Suppressor macrophage treated with lipopolysaccharide for 4 hours (primary cell): ENCODE results near the gene CRABP2.

Experiments
- DNase-seq: peaks from one replicate; pipeline ENCODE4 v3.0.0-alpha.2; 2020

The CRABP2 gene

DNA sequence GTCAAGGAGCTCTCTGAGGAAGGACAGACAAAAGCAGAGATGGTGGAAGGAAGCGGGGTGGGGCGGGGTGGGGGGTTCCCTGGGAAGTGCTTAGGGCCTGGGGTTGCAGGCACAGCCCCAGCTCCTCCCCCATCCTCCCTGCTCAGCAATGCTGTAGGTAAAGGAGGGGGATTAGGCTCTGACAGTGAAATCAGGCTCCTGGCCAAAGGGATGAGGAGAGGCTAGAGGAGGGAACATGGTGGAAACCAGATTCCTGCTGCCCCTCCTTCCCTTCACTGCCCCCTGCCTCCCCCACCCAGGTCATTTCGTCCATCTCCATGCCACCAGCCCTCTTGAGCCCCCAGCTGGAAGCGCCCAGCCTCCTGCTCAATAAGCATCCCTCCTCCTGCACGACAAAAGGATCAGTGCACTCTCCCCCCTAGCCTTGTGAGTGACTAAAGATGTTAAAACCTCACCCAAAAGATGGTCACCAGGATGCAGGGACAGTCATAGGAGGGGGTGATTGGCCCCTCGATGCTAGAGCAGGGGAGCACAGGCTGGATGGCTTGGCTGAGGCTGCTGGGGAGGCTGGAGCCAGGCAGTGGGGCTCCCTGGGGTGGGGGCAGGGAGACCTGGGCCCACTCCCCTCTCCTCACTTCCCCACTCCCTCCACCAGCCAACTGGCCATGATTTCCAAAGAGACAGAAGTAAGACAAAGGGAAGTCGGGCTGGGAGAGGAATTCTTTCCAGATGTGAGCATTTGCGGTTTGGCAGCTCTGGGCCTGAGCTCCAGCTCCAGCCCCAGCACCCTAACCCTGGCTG, 2.2 kb upstream of the CRABP2 start:
- DNase-seq = no peak

GRCh38 chr1:156706657-156707416, 1.5 kb upstream of the CRABP2 start:
- DNase-seq = no peak

- DNase-seq = peak; percentile 75
Measured at GRCh38 chr1:156705918-156706656, 704 bp upstream of the CRABP2 start.

DNA sequence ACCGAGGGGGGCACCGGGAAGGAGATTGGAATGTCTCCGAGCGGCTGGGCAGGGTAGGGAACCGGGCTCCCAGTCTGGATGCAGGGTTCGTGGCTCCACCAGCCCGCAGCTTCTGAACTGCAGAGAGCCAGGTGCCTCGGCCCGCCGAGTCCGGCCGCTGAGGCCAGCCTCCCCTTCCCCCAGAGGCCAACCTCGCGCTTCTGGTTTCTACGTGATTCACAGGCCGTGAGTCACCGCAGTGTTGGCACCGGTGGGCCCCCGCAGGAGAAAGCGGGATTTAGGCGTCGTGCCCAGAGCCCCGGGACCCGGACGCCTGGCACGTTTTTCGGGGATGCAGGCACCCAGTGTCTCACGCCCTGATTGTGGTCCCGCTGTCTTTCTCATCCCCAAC, 458 bp downstream of the CRABP2 start:
- DNase-seq = peak; percentile 73

DNA sequence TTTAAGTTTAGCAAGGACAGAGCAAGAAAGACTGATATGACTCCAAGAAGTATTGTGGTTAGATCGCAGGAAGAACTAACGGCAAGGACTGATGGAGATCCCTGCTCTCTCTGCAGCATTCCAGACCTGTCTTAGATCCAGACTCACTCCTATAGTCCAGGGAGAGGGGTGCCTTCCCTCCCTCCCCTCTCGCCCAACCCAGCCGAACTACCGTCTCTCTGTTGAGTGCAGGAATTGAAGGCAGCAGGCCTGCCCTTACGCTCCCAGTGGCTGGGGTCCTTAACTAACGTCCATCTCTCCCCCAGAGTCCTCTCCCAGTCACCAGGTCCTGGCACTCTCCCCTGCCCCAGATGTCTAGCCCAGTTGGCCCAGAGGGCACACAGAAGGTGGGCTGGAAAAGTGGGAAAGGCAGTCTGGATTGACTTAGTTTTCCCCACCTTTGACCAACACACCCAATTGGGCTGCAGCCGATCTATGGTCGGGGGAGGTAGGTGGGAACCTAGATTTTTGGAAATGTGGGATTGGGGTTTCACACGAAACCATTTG, 1.1 kb downstream of the CRABP2 start:
- DNase-seq = no peak

DNA sequence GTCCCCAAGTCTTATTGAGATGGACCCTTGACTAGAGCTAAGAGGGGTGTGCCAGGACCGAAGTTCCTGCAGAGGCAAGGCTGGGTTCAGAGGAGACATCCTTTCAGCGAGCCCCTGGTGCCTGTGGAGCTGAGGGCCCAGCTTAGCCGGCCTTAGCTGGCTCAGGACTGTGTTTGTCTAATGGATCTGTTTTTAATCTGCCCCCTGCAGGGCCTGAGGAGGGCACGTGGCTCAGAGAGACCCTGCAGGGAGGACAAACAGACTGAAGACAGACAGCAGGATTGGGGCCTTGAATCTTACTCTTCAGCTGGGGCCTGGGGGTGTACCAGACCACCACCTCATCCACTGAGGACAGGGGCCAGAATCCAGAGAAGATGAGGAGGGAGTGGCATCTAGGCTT, 1.6 kb downstream of the CRABP2 start:
- DNase-seq = no peak

DNA sequence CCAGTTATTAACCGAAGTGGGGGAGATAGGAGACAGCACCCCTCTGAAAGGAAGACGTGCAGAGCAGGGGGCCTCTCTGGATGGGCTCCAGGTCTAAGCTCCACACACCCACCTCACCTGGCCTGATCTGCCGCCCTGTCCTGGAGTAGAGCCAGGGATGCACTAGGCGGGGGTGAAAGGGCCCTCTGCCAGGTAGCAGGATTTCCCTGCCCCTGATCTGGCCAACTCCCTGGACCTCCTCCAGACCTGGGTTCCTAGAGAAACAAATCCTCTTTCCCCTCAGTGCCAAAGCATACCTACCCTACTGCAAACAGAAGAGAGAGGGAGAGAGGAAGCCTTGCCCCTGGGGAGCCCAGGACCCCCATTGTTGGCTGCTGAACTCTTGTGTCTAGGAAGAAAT, 2.0 kb downstream of the CRABP2 start:
- no peak for DNase-seq

DNA sequence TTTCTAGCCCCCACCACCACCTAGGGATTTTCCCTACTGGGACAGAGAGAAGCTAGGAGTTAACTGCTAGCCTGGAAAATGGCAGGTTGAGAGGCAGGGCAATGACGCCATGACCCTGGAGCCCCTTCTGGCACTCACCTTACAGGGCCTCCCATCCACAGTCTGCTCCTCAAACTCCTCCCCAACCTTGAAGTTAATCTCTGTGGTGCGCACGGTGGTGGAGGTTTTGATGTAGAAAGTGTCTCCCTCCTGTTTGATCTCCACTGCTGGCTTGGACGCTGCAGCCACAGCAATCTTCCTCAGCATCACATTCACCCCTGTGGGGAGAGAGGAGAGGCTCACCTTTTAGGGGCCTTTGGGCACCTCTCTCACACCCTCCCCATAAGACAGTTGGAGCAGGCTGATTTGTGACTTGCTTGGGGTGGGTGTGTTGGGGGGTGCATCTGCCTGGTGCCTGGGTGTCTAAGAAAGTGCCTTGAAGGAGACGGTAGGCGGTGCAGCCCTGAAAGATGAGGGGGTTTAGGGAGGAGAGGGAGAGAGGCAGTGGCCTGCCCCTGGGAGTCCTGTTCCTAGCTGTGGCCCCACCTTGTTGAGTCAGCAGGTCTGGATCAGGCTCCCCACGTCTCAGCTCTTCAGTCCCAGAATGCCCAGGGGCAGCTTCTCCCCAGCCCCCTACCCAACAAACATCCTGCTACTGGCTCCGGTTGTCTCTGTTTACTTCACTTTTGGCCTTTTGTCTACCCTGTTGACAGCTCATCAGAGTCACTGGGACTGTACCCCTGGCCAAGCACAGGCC, 4.4 kb downstream of the CRABP2 start:
- no peak for DNase-seq

DNA sequence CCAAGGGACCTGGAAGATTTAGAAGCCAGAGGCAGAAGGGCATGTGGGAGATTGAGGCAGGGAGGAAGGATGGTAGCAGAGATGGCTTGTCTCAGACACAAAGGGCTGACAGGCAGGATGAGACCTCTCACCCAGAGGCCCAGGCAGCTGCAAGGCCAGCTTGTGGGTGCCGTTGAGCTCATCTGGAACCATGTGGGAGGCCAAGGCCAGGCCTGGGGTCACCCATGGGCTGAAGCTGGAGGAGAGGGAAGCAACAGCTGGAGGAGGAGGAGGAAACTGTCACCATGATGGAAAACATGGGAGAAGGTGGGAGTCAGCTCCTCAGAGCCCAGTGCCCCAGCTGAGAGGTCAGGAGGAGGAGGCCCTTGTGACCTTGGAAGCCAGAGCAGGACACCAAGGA, 6.4 kb downstream of the CRABP2 start:
- no peak for DNase-seq

DNA sequence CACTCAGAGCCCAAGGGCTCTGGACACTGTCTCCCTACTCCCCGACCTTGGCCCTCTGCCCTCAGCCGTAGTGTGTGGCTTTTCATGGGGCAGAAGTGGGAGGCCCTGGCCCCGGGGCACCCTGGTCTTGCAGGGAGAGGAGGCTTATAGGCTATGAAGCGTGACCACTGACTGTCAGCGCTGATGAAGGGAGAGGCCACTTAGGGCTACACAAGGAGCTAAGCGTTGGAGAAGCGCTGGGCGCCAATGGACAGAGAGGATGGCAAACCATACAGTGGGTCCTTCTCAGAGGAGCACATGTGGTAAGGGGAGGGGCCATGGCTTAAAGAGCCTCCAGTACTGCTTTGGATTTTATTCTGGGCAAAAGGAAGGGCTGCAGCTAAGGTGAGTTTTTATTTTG, 7.9 kb downstream of the CRABP2 start:
- DNase-seq = no peak

DNA sequence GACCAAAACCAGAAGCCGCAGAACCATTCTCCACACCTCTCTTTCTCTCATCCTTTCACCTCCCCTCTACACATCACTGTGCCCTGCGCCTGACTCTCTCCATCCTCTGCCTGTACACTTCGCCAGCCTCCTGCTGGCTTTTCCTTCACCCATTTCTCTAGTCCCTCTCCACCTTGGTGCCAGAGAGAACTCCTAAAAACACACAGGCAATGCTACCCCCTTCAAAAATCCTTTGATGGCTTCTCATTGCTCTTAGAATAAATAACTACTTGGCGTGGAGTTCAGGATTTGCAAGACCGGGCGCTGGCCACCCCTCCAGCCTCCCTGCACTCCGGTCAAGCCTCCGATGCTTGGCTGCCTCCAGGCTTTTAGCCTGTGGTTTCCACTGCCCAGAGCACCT, 8.6 kb downstream of the CRABP2 start:
- DNase-seq = no peak

DNA sequence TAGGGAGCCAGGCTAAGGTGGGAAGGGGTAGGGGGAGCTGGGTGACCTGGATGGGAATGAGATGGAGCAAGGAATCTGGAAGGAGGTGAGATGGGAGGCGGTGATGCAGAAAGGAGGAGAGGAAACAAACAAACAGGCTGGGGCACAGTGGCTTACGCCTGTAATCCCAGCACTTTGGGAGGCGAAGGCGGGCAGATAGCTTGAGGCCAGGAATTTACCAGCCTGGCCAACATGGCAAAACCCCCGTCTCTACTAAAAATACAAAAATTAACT, 10.8 kb downstream of the CRABP2 start:
- no peak for DNase-seq

DNA sequence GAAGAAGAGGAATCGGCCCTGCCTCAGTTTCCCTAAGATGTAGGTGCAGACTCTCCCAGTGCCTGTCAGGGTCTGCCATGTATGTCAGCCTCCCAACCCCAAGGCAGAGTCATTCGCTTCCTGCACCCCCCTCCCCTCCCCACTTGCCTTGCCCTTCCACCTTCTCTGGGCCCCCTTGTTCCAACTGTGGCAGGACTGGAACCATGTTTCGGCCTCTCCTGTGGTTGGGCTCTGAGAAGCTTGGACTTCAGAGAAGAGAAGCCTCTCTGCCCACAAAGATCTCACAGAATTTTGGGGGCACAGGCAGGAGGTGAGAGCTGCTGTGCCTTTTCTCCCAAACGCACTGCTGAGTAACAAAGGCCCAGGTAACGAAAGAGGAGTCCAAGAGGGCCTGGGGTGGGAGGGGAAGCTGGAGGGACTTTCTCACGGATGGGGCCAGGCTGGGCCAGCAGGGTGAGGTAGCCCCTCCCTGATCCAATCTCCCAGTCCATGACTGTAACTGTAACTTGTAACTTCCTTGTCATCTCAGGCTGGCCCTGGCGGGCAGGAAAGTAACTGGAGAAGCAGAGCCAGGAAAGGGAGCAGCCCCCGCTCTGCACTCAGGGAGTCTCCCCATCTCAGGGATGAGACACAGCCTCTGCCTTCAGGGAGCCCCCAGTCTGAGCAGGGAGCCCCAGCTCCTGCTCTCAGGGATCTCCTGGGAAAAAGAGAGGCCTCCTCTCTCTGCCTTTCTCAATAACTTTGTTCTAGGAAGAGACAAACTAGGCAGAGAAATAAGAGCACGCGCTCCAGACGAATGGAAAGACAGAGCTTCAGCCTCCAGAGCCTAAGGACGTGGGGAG, 11.3 kb downstream of the CRABP2 start:
- peak; percentile 39 for DNase-seq

DNA sequence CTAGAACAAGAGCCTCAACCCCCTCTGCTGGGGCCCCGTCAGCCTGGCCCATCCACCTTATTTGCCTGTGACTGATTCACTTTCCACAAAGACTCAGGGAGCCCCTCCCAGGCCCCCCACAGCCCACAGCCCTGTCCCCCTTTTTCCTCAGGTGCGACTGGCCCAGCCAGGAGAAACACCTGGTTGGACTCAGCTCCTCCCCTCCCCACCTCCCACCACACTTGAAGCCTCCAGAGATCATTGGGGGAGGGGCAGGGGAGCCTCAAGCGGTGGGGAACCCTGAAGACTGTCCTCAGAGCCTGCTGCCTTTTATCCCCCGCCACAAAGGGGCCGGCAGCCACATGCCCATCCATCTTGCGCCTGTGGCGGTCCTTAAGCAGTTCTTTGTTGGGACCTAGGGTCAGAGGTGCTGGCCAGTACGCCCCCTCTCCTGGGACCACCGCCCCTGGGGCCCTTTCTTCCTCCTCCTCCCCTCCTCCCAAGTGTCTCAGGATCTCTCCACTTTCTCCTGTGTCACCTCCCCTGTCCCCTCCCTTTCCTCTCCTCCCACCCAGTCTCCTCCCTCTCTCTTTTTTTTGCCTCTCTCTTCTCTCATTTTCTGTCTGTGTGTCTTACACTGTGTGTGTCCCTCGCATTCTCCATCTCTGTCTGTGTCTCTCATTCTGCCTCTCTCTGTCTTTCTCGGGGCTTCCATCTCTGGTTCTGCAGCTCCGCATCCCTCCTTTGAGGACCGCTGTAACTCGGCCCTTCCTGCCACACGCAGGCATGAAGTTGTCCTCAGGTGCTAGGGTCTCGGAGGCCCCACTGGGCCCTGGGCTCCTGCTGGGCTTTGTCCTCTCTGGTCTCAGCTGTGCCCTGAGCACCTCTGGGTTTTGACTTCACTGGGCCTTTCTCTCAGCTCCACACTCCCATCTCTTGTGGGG, 12.2 kb downstream of the CRABP2 start:
- DNase-seq = no peak

- no peak for DNase-seq
Measured at GRCh38 chr1:156692441-156692924, 12.9 kb downstream of the CRABP2 start.

DNA sequence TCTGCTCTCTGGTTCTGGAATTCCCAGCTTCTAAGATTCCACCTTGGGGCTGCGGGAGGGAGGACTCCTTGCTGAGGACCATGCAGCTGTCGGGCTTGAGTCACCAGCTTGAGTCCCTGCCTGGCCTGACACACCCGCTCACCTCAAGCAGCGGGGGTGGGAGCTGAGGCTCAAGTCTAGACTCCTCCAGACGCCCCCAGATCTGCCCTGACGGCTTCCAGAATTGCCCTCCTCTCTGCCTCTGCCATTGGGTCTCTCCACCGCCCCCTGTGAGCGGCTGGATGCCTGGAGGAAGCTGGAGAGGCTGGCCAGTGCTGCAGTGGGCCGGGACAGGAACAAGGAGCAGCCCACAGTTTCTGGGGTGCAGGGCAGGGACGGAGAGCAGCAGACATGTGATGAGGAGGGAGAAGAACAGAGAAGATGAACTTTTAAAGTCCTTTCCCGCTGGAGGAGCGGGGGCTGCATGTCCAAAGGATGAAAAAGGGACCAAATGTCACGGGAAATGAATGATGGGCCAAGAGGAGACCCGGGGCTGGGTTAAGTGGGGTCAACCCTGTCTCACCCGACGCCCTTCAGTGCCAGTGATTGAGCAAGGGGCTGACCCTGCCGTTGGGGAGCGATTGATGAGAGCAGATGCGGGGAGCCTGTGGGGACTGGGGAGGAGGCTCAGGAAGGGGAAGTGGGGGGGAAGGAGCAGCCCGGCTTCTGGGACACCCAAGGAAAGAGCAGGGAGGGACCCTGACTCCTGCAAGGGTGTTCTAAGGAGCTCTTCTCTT, 13.5 kb downstream of the CRABP2 start:
- DNase-seq = peak; percentile 61

GRCh38 chr1:156691191-156691590, 14.2 kb downstream of the CRABP2 start:
- no peak for DNase-seq

DNA sequence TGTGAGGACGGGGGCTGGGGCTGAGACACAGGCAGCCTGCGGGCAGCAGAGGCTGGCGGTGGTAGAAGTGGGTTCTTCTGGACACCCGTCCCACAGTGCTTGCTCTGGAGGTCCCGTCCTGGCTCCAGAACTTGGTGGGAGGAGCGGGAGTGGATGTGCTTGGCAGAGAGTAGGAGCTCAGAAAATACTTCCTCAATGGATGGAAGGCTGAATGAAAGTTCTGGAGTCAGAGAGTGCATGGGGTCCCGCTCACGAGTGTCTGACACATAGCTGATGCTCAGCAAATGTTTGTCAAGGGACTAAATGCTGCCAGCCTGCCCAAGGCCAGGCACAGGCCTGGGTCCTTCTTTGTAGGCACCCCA, 14.7 kb downstream of the CRABP2 start:
- DNase-seq = peak; percentile 50

- DNase-seq = peak; percentile 47
Measured at GRCh38 chr1:156689953-156690674, 15.3 kb downstream of the CRABP2 start.
